ENCODE measurements around the gene LURAP1L.
A peak's percentile ranks its signal among the peaks of the same experiment; 100 is the strongest.

LURAP1L gene

DNA sequence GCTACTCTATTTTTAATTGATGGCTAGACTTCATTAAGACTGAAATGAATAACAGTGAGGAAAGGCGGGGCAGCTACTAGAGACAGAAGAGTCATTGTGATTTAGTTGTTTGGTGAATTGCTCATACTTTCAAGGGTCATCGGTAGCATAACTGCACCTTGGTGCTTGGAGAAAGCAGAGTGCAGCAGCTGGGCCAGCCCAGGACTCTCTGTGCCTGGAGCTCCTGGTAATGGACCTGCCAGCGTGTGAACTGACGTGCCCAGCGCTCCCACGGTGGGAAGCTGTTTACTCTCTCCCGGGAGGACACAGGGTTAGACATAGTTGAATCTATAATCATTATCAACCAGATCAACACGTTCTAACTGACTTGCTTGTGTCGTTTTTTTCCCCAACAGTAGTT, 42.9 kb downstream of the LURAP1L start:
- Histone ChIP-seq H3K9me3 (ENCODE audit: insufficient read depth, low read length) (no peaks in the 10 kb centered on the region), H3K9ac (ENCODE audit: low read length) (no peak overlapping the region), H3K36me3 (replicated peaks; ENCODE audit: low read depth, low read length) (no peaks in the 10 kb centered on the region), H3K4me3 (ENCODE audit: low read length) (no peak overlapping the region), H3K27ac (ENCODE audit: low read length) (no peak overlapping the region), H3K4me2 (ENCODE audit: low read length) (no peak overlapping the region), H3K79me2 (ENCODE audit: low read length) (no peaks in the 10 kb centered on the region), H3K4me1 (ENCODE audit: low read length) (peaks cover 10% of the 10 kb centered on the region), H3K27me3 (ENCODE audit: low read depth, low read length) (no peaks in the 10 kb centered on the region), H4K20me1 (ENCODE audit: insufficient read depth, low read length) (no peaks in the 10 kb centered on the region), H2AFZ (ENCODE audit: low read depth, low read length) (no peak overlapping the region)
- no peak for TF ChIP-seq CTCF (IDR thresholded peaks at IDR 0.05; ENCODE audit: low read depth, low read length)
- TF ChIP-seq EZH2phosphoT487 (IDR thresholded peaks at IDR 0.05; ENCODE audit: low read depth): no peak

DNA sequence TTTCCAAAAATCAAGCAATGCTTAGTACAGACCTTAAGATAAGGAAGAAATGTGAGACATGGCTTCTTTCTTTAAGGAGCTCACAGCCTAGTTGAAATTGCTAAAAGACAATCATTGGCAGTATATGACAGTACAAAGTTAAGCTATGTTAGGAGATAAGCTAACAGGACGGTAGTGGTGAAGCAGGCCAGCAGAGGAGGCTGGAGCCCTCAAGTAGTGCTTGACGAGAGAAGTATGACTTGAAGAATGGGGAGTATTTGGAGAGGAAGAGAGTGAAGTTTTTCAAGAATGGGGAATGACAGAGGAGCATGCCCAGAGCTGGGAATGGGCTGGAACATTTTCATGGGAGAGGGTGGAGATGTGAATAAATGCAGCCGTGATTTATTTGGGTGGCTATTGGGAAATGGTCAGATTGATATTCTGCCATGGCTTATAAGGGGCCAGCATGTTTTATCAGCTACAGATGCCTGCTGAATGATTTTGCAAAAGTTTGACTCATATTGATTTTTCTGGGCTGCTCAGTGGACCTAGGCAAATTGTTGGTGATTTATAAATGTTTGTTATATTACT, 43.7 kb downstream of the LURAP1L start:
- no peaks in the 10 kb centered on the region for H3K9me3 ChIP-seq (ENCODE audit: insufficient read depth, low read length)
- H4K20me1 ChIP-seq (ENCODE audit: insufficient read depth, low read length): no peaks in the 10 kb centered on the region
- H3K36me3 ChIP-seq (replicated peaks; ENCODE audit: low read depth, low read length): no peaks in the 10 kb centered on the region
- H3K79me2 ChIP-seq (ENCODE audit: low read length): no peaks in the 10 kb centered on the region
- no peak overlapping the region for H3K4me2 ChIP-seq (ENCODE audit: low read length)
- H3K4me1 ChIP-seq (ENCODE audit: low read length): peaks cover 10% of the 10 kb centered on the region
- H2AFZ ChIP-seq (ENCODE audit: low read depth, low read length): no peak overlapping the region
- H3K27ac ChIP-seq (ENCODE audit: low read length): no peak overlapping the region
- H3K4me3 ChIP-seq (ENCODE audit: low read length): no peak overlapping the region
- H3K9ac ChIP-seq (ENCODE audit: low read length): no peak overlapping the region
- no peaks in the 10 kb centered on the region for H3K27me3 ChIP-seq (ENCODE audit: low read depth, low read length)
- TF ChIP-seq EZH2phosphoT487 (IDR thresholded peaks at IDR 0.05; ENCODE audit: low read depth) (no peak), CTCF (IDR thresholded peaks at IDR 0.05; ENCODE audit: low read depth, low read length) (0 out of 2 replicates have a peak, but pooled peaks have one; percentile 4)

DNA sequence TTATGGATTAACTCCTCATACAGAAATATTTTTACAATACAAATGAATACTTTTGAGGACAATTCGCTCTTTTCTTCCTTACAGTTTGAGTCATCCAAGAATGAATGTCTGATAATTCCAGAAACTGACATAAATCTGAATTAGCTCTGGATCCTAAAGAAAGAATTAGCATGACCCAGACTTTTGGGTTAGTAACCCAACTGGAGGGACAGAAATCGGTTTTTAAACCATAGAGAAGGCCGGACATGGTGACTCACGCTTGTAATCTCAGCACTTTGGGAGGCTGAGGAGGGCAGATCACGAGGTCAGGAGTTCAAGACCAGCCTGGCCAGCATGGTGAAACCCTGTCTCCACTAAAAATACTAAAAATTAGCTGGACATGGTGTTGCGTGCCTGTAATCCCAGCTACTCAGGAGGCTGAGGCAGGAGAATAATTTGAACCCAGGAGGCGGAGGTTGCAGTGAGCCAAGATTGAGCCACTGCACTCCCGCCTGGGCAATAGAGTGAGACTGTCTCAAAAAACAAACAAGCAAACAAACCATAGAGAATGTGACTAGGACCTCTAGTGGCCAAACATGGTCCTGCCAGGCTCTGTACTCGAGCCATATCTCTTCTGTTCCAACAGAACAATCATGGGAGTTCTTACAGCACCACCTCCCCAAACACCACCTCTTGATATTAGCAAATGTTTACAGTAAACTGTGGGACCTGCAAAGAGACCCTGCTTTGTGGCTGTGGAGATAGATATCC, 44.8 kb downstream of the LURAP1L start:
- H3K4me3 ChIP-seq (ENCODE audit: low read length): no peak overlapping the region
- no peaks in the 10 kb centered on the region for H3K27me3 ChIP-seq (ENCODE audit: low read depth, low read length)
- peaks cover 4% of the 10 kb centered on the region for H3K4me1 ChIP-seq (ENCODE audit: low read length)
- H3K4me2 ChIP-seq (ENCODE audit: low read length): no peak overlapping the region
- H3K9me3 ChIP-seq (ENCODE audit: insufficient read depth, low read length): no peaks in the 10 kb centered on the region
- no peaks in the 10 kb centered on the region for H3K36me3 ChIP-seq (replicated peaks; ENCODE audit: low read depth, low read length)
- H3K9ac ChIP-seq (ENCODE audit: low read length): no peak overlapping the region
- H3K27ac ChIP-seq (ENCODE audit: low read length): no peak overlapping the region
- H2AFZ ChIP-seq (ENCODE audit: low read depth, low read length): no peak overlapping the region
- no peak for TF ChIP-seq EZH2phosphoT487 (IDR thresholded peaks at IDR 0.05; ENCODE audit: low read depth)
- TF ChIP-seq CTCF (IDR thresholded peaks at IDR 0.05; ENCODE audit: low read depth, low read length): peak; percentile 45
- H3K79me2 ChIP-seq (ENCODE audit: low read length): no peaks in the 10 kb centered on the region
- H4K20me1 ChIP-seq (ENCODE audit: insufficient read depth, low read length): no peaks in the 10 kb centered on the region

GRCh38 chr9:12822111-12822510, 47.3 kb downstream of the LURAP1L start:
- H3K4me3 ChIP-seq (ENCODE audit: low read length): no peak overlapping the region
- H3K27ac ChIP-seq (ENCODE audit: low read length): no peak overlapping the region
- H4K20me1 ChIP-seq (ENCODE audit: insufficient read depth, low read length): no peaks in the 10 kb centered on the region
- no peak overlapping the region for H3K4me2 ChIP-seq (ENCODE audit: low read length)
- H3K9ac ChIP-seq (ENCODE audit: low read length): no peak overlapping the region
- no peaks in the 10 kb centered on the region for H3K79me2 ChIP-seq (ENCODE audit: low read length)
- H3K27me3 ChIP-seq (ENCODE audit: low read depth, low read length): no peaks in the 10 kb centered on the region
- no peaks in the 10 kb centered on the region for H3K36me3 ChIP-seq (replicated peaks; ENCODE audit: low read depth, low read length)
- TF ChIP-seq CTCF (IDR thresholded peaks at IDR 0.05; ENCODE audit: low read depth, low read length): no peak
- no peak for TF ChIP-seq EZH2phosphoT487 (IDR thresholded peaks at IDR 0.05; ENCODE audit: low read depth)
- no peak overlapping the region for H2AFZ ChIP-seq (ENCODE audit: low read depth, low read length)
- H3K4me1 ChIP-seq (ENCODE audit: low read length): peaks cover 13% of the 10 kb centered on the region
- no peaks in the 10 kb centered on the region for H3K9me3 ChIP-seq (ENCODE audit: insufficient read depth, low read length)

All from OCI-LY3 (cell line).